Ovary (tissue), 9 donors: ENCODE data around the gene SKAP2. TPM values are rescaled to one million over a fixed set of nuclear protein-coding genes. Genes with fewer than 3 reads are reported as not detected.

ENCODE experiments used
- DNase-seq, 5 donors: peaks; one replicate each; pipeline ENCODE4 v3.0.0-alpha.2; 2019 to 2020
- H3K27ac ChIP-seq, 2 donors: fragments of 200-600 bp; one replicate each; pipeline versions ENCODE4 v1.5.1 to v1.8.0; 2019 to 2022
- H3K27me3 ChIP-seq: fragments of 200-600 bp; one replicate; pipeline ENCODE4 v1.8.0; 2022
- H3K36me3 ChIP-seq: fragments of 200-600 bp; sonication (generic); one replicate; pipeline ENCODE4 v1.5.1; 2019
- H3K4me1 ChIP-seq: one replicate; pipeline ENCODE4 v1.8.1; 2013; ENCODE audit warnings: mild to moderate bottlenecking, moderate library complexity; ENCODE audit not compliant: insufficient read depth
- H3K4me3 ChIP-seq: fragments of 200-600 bp; sonication (generic); one replicate; pipeline ENCODE4 v1.5.1; 2017
- H3K9me3 ChIP-seq, 2 donors: fragments of 200-600 bp in 1 of 2; sonication (generic) in 1 of 2; one replicate each; pipeline versions ENCODE4 v1.5.1 to v1.8.1; 2013 to 2019; ENCODE audit warnings: mild to moderate bottlenecking in 1 of 2, moderate library complexity in 1 of 2
- EP300 ChIP-seq: sonication (generic); formaldehyde crosslinking; IDR thresholded peaks from one replicate; pipeline ENCODE4 v1.6.1; 2017; ENCODE audit warnings: antibody characterized with exemption
- POLR2A ChIP-seq: fragments of 450-650 bp; IDR thresholded peaks from one replicate; pipeline ENCODE4 v1.6.1; 2017; ENCODE audit warnings: antibody characterized with exemption, mild to moderate bottlenecking, moderate library complexity
- WGBS, 3 donors: extraction: QIAGEN DNeasy Blood & Tissue Kit in 1 of 3; methylation state at CpG; one replicate each; pipeline versions ENCODE4 v1.1.5 to v1.1.7; 2013 to 2017; 5-methylcytosine and 5-hydroxymethylcytosine counted together
- intact Hi-C, 4 donors: fragments of 100-400 bp; cut with DNase I; formaldehyde crosslinking; loops; one replicate each; pipeline versions ENCODE4 v1.11.0 to v1.15.1; 2022 to 2023
- polyA plus RNA-seq, 2 donors: library from polyadenylated mRNA; stranded (reverse); fragments of 200-250 nt in 1 of 2; fragments of 350-450 nt in 1 of 2; fragmentation: Illumina TruSeq in 1 of 2; extraction: RNeasy Lipid Tissue Mini Kit (QIAGEN cat#74804) in 1 of 2; gene quantifications; one replicate each; pipeline ENCODE4 v1.2.3, GENCODE V29; 2013 to 2014
- total RNA-seq, 7 donors: library from RNA; depleted of rRNA in 2 of 7; stranded (reverse); fragments of >200 nt in 2 of 7; fragmentation: NEBNext Ultra II Directional in 3 of 7; extraction: Animal tissue kit (Norgen Biotek cat#: 25700) in 3 of 7; gene quantifications; one replicate each; pipeline versions ENCODE4 v1.1.0 to v1.2.4, GENCODE V29; 2016 to 2023
- TF ChIP-seq, protein P1 (sequence below), 3 donors: fragments of 450-650 bp in 2 of 3; fragments of 200-600 bp in 1 of 3; IDR thresholded peaks; one replicate each; pipeline versions ENCODE4 v1.5.1 to v1.8.0; 2016 to 2022; ENCODE audit warnings: antibody characterized with exemption in 3 of 3, mild to moderate bottlenecking in 1 of 3
- donor health status: DM: no; HTN: no; CAD: no; lungs with moderate emphysema.
- donor health status: DM: no; HTN: no; CAD: no.
- donor health status: Bipolar disorder and iron deficiency.
- donor health status: DM: yes; HTN: yes; CAD: no.
- donor health status: DM: no; HTN: no; CAD: no.
- donor health status: DM: yes; HTN: yes; CAD: no.

Gene SKAP2
- total and polyA plus RNA-seq, 9 donors = 8.6 to 40.8 (median 20.0) TPM

DNA sequence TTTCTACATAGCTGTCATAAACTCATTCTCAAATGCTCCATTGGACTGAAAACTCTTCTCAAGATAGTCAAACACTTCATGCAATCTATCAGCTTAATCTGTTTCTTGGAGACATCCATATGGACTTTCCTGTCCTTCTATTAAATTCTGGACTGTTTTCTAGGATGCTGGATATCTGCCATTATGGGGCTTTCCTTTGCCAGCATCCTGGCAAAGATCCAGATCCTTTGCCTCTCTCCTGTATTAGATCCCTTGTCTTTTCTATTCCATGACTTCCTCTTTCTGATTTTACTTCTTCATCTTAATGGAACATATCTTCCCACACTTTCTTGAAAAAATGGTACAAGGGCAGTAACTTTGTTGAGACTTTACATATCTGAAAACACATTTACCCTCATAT is 35.9 kb upstream of the SKAP2 start:
- Histone ChIP-seq H3K27me3 (no peaks in the 10 kb centered on the region), H3K36me3 (no peaks in the 10 kb centered on the region), H3K4me1 (no peaks in the 10 kb centered on the region), H3K27ac (no peak overlapping the region), H3K4me3 (no peak overlapping the region), H3K9me3 (no peaks in the 10 kb centered on the region)
- intact Hi-C loops = no loop called here
- no peak for DNase-seq
- TF ChIP-seq POLR2A = no peak
- no peak for TF ChIP-seq EP300
- TF ChIP-seq, protein P1, sequence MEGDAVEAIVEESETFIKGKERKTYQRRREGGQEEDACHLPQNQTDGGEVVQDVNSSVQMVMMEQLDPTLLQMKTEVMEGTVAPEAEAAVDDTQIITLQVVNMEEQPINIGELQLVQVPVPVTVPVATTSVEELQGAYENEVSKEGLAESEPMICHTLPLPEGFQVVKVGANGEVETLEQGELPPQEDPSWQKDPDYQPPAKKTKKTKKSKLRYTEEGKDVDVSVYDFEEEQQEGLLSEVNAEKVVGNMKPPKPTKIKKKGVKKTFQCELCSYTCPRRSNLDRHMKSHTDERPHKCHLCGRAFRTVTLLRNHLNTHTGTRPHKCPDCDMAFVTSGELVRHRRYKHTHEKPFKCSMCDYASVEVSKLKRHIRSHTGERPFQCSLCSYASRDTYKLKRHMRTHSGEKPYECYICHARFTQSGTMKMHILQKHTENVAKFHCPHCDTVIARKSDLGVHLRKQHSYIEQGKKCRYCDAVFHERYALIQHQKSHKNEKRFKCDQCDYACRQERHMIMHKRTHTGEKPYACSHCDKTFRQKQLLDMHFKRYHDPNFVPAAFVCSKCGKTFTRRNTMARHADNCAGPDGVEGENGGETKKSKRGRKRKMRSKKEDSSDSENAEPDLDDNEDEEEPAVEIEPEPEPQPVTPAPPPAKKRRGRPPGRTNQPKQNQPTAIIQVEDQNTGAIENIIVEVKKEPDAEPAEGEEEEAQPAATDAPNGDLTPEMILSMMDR (IDR thresholded peaks at IDR 0.05) = no peak

DNA sequence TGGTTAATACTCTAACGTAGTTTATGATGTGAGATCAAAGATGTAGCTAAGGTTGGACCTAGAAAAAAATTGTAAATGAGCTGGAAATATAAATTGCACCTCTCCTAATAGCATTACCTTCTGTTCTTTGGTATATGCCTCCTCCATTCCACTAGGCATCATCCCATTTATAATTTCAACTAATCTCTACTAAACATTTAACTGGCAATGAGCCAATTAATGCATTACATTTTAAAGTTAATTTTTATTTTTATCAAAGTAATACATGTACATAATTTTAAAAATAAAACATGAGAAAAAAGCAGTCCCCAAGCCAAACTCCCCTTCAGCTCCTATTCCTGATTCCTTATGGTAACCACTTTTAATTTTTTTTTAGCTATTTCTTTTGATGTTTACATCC is 35.1 kb upstream of the SKAP2 start:
- Histone ChIP-seq H3K27ac (no peak overlapping the region), H3K4me3 (no peak overlapping the region), H3K4me1 (no peaks in the 10 kb centered on the region), H3K36me3 (no peaks in the 10 kb centered on the region), H3K9me3 (no peaks in the 10 kb centered on the region), H3K27me3 (no peaks in the 10 kb centered on the region)
- intact Hi-C loops = no loop called here
- WGBS, 3 donors = 40 to 70% (median 56%) methylated on average over 1 of the region's 1 CpG
- TF ChIP-seq, protein P1 (IDR thresholded peaks at IDR 0.05) = no peak
- no peak for TF ChIP-seq POLR2A
- no peak for TF ChIP-seq EP300
- DNase-seq = no peak

DNA sequence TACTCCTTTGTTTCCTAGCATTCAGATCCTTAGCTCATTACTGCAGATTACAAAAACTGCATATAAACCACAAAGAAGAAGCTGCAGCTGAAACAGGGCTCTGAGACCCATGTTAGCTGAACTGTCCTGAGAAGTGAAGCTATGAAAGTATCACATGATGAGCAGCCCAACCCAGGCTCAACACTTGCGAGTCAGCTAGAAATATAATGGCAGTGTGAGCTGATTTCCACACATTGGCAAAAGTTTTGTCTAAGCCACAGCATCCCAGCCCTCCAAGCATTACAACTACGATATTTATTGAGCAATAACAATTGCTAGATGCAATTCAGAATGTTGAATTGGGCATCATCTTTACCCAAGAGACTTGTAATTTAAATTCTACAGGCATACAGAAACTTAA is 34.5 kb upstream of the SKAP2 start:
- 71 to 79% (median 74%) methylated on average over 2 of the region's 2 CpGs for WGBS, 3 donors
- Histone ChIP-seq H3K27ac (no peak overlapping the region), H3K9me3 (no peaks in the 10 kb centered on the region), H3K27me3 (no peaks in the 10 kb centered on the region), H3K4me3 (no peak overlapping the region), H3K4me1 (no peaks in the 10 kb centered on the region), H3K36me3 (no peaks in the 10 kb centered on the region)
- intact Hi-C loops = no loop called here
- no peak for DNase-seq
- TF ChIP-seq POLR2A (no peak), EP300 (no peak)
- TF ChIP-seq, protein P1 (IDR thresholded peaks at IDR 0.05) = no peak

DNA sequence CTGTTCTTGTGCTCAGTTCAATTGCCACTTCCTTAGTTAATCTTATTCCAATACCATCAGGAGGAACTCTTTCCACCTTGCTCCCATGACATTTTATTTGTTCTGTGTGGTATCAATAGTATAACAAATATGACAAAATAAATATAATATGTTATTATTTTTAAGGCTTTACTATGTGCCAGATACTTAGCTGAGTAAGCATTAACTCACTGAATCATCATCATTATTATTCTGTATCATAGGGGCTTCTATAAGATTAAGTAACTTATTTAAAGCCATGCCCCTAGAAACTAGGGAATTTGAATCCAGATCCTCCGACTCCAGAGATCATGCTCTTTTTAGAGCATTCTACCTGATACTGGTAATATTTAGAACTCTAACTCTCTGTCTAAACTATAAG is 33.5 kb upstream of the SKAP2 start:
- intact Hi-C loops = no loop called here
- whole genome bisulfite sequencing, 3 donors = 95% methylated on average over 1 of the region's 1 CpG

More for the DNA sequence above, 33.5 kb upstream of the SKAP2 start:
- Histone ChIP-seq H3K9me3 (no peaks in the 10 kb centered on the region), H3K36me3 (no peaks in the 10 kb centered on the region), H3K4me1 (no peaks in the 10 kb centered on the region), H3K27me3 (no peaks in the 10 kb centered on the region), H3K27ac (no peak overlapping the region), H3K4me3 (no peak overlapping the region)
- no peak for DNase-seq
- TF ChIP-seq EP300 (no peak), POLR2A (no peak)
- TF ChIP-seq, protein P1 (IDR thresholded peaks at IDR 0.05) = no peak
